ENCODE data around the gene PRR22.

PRR22 gene

GRCh38 chr19:5827891-5828660 is 43.5 kb upstream of the PRR22 start:
- peak; percentile 99 for DNase-seq (ENCODE audit: low spot score)
- TF ChIP-seq CTCF (IDR thresholded peaks at IDR 0.05; ENCODE audit: extremely low read depth, missing control alignments) = no peak

DNA sequence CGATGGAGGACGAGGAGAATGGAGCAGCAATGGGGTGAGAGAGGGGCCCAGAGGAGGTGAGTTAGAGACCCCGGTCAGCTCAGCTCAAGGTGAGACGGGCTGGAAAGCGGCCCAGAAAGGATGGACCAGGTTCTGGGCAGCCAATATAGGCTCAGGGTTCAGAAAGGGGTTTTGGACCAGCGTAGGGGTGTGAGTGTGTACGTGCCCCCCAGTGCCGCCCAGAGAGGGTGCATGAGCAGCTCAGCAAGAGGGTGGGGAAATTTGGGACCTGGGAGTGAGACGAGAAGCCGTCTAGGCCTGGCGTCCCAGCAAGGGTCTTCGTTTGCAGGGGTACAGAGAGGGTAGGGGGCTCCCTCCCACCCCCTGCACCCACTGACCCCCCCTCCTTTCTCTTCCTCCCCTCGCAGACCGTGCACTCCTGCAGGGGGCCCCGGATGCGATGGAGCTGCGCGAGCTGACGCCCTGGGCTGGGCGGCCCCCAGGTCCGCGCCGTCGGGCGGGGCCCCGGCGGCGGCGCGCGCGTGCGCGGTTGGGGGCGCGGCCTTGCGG is 42.9 kb upstream of the PRR22 start:
- no peak for DNase-seq (ENCODE audit: low spot score)
- no peak for TF ChIP-seq CTCF (IDR thresholded peaks at IDR 0.05; ENCODE audit: extremely low read depth, missing control alignments)

GRCh38 chr19:5826531-5827341 is 42.2 kb upstream of the PRR22 start:
- peak; percentile 71 for DNase-seq (ENCODE audit: low spot score)
- no peak for TF ChIP-seq CTCF (IDR thresholded peaks at IDR 0.05; ENCODE audit: extremely low read depth, missing control alignments)

DNA sequence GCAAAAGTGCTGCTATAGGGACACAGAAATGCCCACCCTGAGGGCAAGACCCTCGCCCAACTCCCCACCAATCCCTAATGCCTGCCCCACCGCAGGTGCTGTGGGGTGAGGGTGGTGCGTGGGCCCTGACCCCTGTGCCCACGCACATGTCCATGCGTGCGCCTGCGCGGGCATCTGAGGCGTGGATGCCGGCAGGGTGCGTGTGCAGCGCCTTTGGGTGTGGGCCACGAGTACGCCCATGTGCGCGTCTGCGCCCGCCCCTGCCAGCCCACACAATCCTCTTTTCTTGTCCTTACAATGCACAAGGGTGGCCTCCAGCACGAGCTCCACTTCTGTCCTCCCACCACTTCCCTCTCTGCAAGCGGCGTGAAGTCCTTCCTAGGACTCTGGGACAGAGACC is 40.6 kb upstream of the PRR22 start:
- no peak for DNase-seq (ENCODE audit: low spot score)

DNA sequence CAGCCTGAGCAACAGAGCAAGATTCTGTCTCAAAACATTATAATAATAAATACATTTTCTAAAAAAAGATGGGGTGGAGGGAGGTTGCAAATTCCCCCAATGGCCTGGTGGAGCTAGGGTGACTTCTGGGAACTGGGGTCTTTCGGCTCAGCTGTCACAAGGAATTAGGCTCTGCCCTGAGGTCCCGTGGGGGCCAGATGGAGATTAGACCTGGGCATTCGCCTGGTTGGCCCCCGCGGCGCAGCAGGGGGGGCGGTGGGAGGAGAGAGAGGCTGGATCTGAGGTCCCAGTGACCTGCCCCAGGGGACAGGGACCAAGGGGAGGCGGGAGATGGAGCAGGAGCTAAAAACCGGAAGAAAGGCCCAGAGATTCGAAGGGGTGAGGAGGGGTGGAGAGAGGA is 40.2 kb upstream of the PRR22 start:
- no peak for TF ChIP-seq CTCF (IDR thresholded peaks at IDR 0.05; ENCODE audit: extremely low read depth, missing control alignments)
- no peak for DNase-seq (ENCODE audit: low spot score)

More for the DNA sequence above, 40.6 kb upstream of the PRR22 start:
- no peak for TF ChIP-seq CTCF (IDR thresholded peaks at IDR 0.05; ENCODE audit: extremely low read depth, missing control alignments)

DNA sequence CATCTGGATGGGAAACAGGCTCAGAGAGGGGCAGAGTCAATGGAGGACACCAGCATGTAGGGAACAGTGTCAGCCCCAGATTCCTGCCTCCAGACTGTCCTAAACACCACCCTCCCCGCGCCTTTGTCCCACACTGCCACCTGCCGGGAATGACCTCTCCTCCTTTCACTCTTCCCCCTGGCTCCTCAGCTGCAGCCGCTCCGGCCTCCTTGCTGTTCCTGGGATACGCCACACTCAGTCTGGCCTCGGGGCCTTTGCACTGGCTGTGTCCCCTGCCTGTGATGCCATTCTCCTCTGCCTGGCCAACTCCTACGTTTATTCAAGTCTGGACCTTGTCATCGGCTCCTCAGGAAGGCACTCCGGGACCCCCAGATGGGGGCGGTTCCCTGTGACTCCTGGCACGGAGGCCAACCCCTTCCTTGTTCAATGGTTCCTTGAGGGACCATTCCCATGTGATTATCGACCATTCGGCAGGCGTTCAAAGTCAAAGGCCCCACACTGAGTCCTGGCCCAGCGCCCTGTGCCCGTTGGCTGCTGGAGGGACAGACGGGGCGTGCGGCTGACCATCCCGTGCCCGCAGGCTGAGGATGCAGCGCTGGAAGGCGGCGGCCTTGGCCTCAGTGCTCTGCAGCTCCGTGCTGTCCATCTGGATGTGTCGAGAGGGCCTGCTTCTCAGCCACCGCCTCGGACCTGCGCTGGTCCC is 39.2 kb upstream of the PRR22 start:
- no peak for DNase-seq (ENCODE audit: low spot score)

More for the DNA sequence above, 39.2 kb upstream of the PRR22 start:
- no peak for TF ChIP-seq CTCF (IDR thresholded peaks at IDR 0.05; ENCODE audit: extremely low read depth, missing control alignments)

Measured in GM20000 (cell line).